Gastrocnemius medialis (tissue), 4 donors: ENCODE data around the gene INPP5A. TPM values are rescaled to one million over a fixed set of nuclear protein-coding genes. Genes with fewer than 3 reads are reported as not detected.

ENCODE experiments used
- ATAC-seq, 2 donors: fragments of 150-250 bp; one replicate each; pipeline ENCODE4 v1.9.1; 2016
- DNase-seq, 2 donors: peaks; one replicate each; pipeline ENCODE4 v3.0.0-alpha.2; 2019
- H3K27ac ChIP-seq, 4 donors: fragments of 200-600 bp; sonication (generic); 1 replicate in 1 of 4; 2 replicates in 3 of 4; pipeline ENCODE4 v1.5.1; 2016 to 2018; ENCODE audit warnings: mild to moderate bottlenecking in 2 of 4, moderate library complexity in 1 of 4
- H3K27me3 ChIP-seq, 3 donors: fragments of 200-600 bp; sonication (generic) in 2 of 3; 1 replicate in 1 of 3; 2 replicates in 2 of 3; pipeline versions ENCODE4 v1.5.1 to v1.6.0; 2016 to 2019; ENCODE audit warnings: mild to moderate bottlenecking in 1 of 3, moderate library complexity in 1 of 3
- H3K36me3 ChIP-seq, 2 donors: fragments of 200-600 bp; sonication (generic) in 1 of 2; one replicate each; pipeline ENCODE4 v1.5.1; 2017 to 2018
- H3K4me1 ChIP-seq, 2 donors: fragments of 200-600 bp; sonication (generic) in 1 of 2; one replicate each; pipeline ENCODE4 v1.5.1; 2016 to 2017; ENCODE audit warnings: mild to moderate bottlenecking in 2 of 2
- H3K4me3 ChIP-seq, 4 donors: fragments of 200-600 bp; sonication (generic) in 3 of 4; 1 replicate in 1 of 4; 2 replicates in 3 of 4; pipeline ENCODE4 v1.5.1; 2016 to 2019; ENCODE audit warnings: mild to moderate bottlenecking in 2 of 4
- H3K9me3 ChIP-seq, 3 donors: fragments of 200-600 bp; sonication (generic) in 2 of 3; 1 replicate in 1 of 3; 2 replicates in 2 of 3; pipeline ENCODE4 v1.5.1; 2016 to 2019
- CTCF ChIP-seq, 5 experiments: fragments of 450-650 bp in 3 of 5; fragments of 200-600 bp in 2 of 5; sonication (generic) in 2 of 5; IDR thresholded peaks in 4 of 5; conservative IDR thresholded peaks in 1 of 5; 1 replicate in 4 of 5; 2 replicates in 1 of 5; pipeline ENCODE4 v1.5.1; 2016 to 2019; ENCODE audit warnings: antibody characterized with exemption in 5 of 5, mild to moderate bottlenecking in 3 of 5, moderate library complexity in 3 of 5
- POLR2A ChIP-seq, 2 donors: fragments of 450-650 bp; IDR thresholded peaks; one replicate each; pipeline ENCODE4 v1.6.1; 2017; ENCODE audit warnings: antibody characterized with exemption in 2 of 2, mild to moderate bottlenecking in 2 of 2, moderate library complexity in 2 of 2
- in situ Hi-C, 4 donors: fragments of 200-750 bp; cut with MboI; loops; one replicate each; pipeline versions ENCODE4 v1.15.0 to v1.8.0; 2017; ENCODE audit warnings: low sequenced_read_pairs in 4 of 4
- intact Hi-C: fragments of 100-400 bp; cut with DNase I; formaldehyde crosslinking; loops from one replicate; pipeline ENCODE4 v1.15.1; 2023; ENCODE audit warnings: low total_unique reads
- total RNA-seq, 4 donors: library from RNA; depleted of rRNA; stranded (reverse); fragments of >200 nt; gene quantifications; one replicate each; pipeline versions ENCODE4 v1.1.0 to v1.2.3, GENCODE V29; 2016

INPP5A gene
- total RNA-seq, 4 donors from 2014 or later = 74.9 to 107 (median 92.4) TPM

GRCh38 chr10:132809232-132810140 lies 271.9 kb downstream of the INPP5A start:
- no peak for TF ChIP-seq POLR2A (IDR thresholded peaks at IDR 0.05)
- no peak for TF ChIP-seq CTCF (IDR thresholded peaks at IDR 0.05 in 4 of 5, conservative IDR thresholded peaks at IDR 0.05 in 1 of 5)

GRCh38 chr10:132810141-132810806 lies 272.7 kb downstream of the INPP5A start:
- TF ChIP-seq CTCF (IDR thresholded peaks at IDR 0.05 in 4 of 5, conservative IDR thresholded peaks at IDR 0.05 in 1 of 5) (no peak), POLR2A (IDR thresholded peaks at IDR 0.05) (no peak)
- in situ Hi-C loops (no loop called here), intact Hi-C loops (no loop called here)
- Histone ChIP-seq H3K4me3 (no peak overlapping the region), H3K27ac (no peak overlapping the region), H3K27me3 (no peaks in the 10 kb centered on the region), H3K36me3 (no peaks in the 10 kb centered on the region), H3K9me3 (no peaks in the 10 kb centered on the region), H3K4me1 (no peaks in the 10 kb centered on the region)
- DNase-seq (no peak), ATAC-seq (no peak)

More at GRCh38 chr10:132809232-132810140, 271.9 kb downstream of the INPP5A start:
- no peak overlapping the region for H3K4me3 ChIP-seq
- H3K36me3 ChIP-seq = no peaks in the 10 kb centered on the region
- no peaks in the 10 kb centered on the region for H3K4me1 ChIP-seq
- no peaks in the 10 kb centered on the region for H3K9me3 ChIP-seq
- no peak for ATAC-seq
- intact Hi-C loops (no loop called here), in situ Hi-C loops (no loop called here)
- H3K27me3 ChIP-seq = no peaks in the 10 kb centered on the region
- DNase-seq = no peak
- H3K27ac ChIP-seq = no peak overlapping the region

- TF ChIP-seq CTCF (IDR thresholded peaks at IDR 0.05 in 4 of 5, conservative IDR thresholded peaks at IDR 0.05 in 1 of 5) (no peak), POLR2A (IDR thresholded peaks at IDR 0.05) (no peak)
- no peaks in the 10 kb centered on the region for H3K9me3 ChIP-seq
- no peaks in the 10 kb centered on the region for H3K36me3 ChIP-seq
- DNase-seq (no peak), ATAC-seq (no peak)
- H3K27me3 ChIP-seq = no peaks in the 10 kb centered on the region
- intact Hi-C loops = no loop called here
- no peak overlapping the region for H3K4me3 ChIP-seq
- no peaks in the 10 kb centered on the region for H3K4me1 ChIP-seq
- H3K27ac ChIP-seq = no peak overlapping the region
- in situ Hi-C loops = no loop called here
Measured at GRCh38 chr10:132810807-132811700, 273.5 kb downstream of the INPP5A start.

GRCh38 chr10:132811891-132812481 lies 274.4 kb downstream of the INPP5A start:
- TF ChIP-seq CTCF (IDR thresholded peaks at IDR 0.05 in 4 of 5, conservative IDR thresholded peaks at IDR 0.05 in 1 of 5) = no peak
- TF ChIP-seq POLR2A (IDR thresholded peaks at IDR 0.05) = no peak
- H3K27ac ChIP-seq = no peak overlapping the region
- in situ Hi-C loops = no loop called here
- no peaks in the 10 kb centered on the region for H3K27me3 ChIP-seq
- intact Hi-C loops = no loop called here
- peaks cover 0 to 3% of the 10 kb centered on the region in 2 donors for H3K36me3 ChIP-seq
- no peaks in the 10 kb centered on the region for H3K9me3 ChIP-seq
- no peak overlapping the region for H3K4me3 ChIP-seq
- DNase-seq (no peak), ATAC-seq (no peak)
- no peaks in the 10 kb centered on the region for H3K4me1 ChIP-seq
